Spinal cord (tissue), 10 donors: Measurements from ENCODE around the gene RPRD1B. TPM values are rescaled to one million over a fixed set of nuclear protein-coding genes. Genes with fewer than 3 reads are reported as not detected.

ENCODE experiments used
- DNase-seq, 6 donors: peaks; one replicate each; pipeline versions ENCODE4 v3.0.0 to v3.0.0-alpha.2; 2013 to 2015; ENCODE audit warnings: low spot score in 6 of 6, low read depth in 4 of 6
- H3K27ac ChIP-seq: one replicate; pipeline ENCODE4 v1.5.1; 2013; ENCODE audit warnings: low read depth, low read length, control low read depth
- H3K27me3 ChIP-seq: one replicate; pipeline ENCODE4 v1.6.1; 2013; ENCODE audit warnings: low read length; ENCODE audit not compliant: control insufficient read depth, insufficient read depth
- H3K36me3 ChIP-seq: one replicate; pipeline ENCODE4 v1.6.1; 2013; ENCODE audit warnings: low read length; ENCODE audit not compliant: control insufficient read depth, insufficient read depth
- H3K4me1 ChIP-seq: one replicate; pipeline ENCODE4 v1.6.1; 2013; ENCODE audit warnings: low read length; ENCODE audit not compliant: control insufficient read depth, insufficient read depth
- H3K4me3 ChIP-seq: one replicate; pipeline ENCODE4 v1.5.1; 2013; ENCODE audit warnings: low read depth, low read length, control low read depth
- H3K9me3 ChIP-seq: one replicate; pipeline ENCODE4 v1.6.1; 2013; ENCODE audit warnings: low read length; ENCODE audit not compliant: control insufficient read depth, insufficient read depth
- WGBS: methylation state at CpG from one replicate; pipeline ENCODE4 v1.1.5; 2013; ENCODE audit warnings: missing lambda C conversion rate; ENCODE audit not compliant: insufficient coverage; 5-methylcytosine and 5-hydroxymethylcytosine counted together
- polyA plus RNA-seq, 2 donors: library from polyadenylated mRNA; unstranded; fragments of 120-200 nt; gene quantifications; one replicate each; pipeline ENCODE4 v1.2.1, GENCODE V29; 2013; ENCODE audit not compliant: insufficient read length in 2 of 2
- small RNA-seq: library from RNA; depleted of rRNA; stranded (forward); fragments of <200 nt; gene quantifications from one replicate; pipeline ENCODE3, GENCODE V24; 2014; ENCODE audit warnings: low replicate concordance
- total RNA-seq, 2 donors: library from RNA; depleted of rRNA in 1 of 2; stranded (reverse); fragments of 120-200 nt in 1 of 2; fragments of >200 nt in 1 of 2; gene quantifications; one replicate each; pipeline versions ENCODE4 v1.2.3 to v1.2.4, GENCODE V29; 2013 to 2014
- donor health status: healthy.

Gene RPRD1B
- total and polyA plus RNA-seq, 4 donors, result 25.4 to 32.6 (median 27.6) TPM

GRCh38 chr20:38137441-38138037 lies 104.0 kb downstream of the RPRD1B start:
- H3K36me3 ChIP-seq, result no peaks in the 10 kb centered on the region

DNA sequence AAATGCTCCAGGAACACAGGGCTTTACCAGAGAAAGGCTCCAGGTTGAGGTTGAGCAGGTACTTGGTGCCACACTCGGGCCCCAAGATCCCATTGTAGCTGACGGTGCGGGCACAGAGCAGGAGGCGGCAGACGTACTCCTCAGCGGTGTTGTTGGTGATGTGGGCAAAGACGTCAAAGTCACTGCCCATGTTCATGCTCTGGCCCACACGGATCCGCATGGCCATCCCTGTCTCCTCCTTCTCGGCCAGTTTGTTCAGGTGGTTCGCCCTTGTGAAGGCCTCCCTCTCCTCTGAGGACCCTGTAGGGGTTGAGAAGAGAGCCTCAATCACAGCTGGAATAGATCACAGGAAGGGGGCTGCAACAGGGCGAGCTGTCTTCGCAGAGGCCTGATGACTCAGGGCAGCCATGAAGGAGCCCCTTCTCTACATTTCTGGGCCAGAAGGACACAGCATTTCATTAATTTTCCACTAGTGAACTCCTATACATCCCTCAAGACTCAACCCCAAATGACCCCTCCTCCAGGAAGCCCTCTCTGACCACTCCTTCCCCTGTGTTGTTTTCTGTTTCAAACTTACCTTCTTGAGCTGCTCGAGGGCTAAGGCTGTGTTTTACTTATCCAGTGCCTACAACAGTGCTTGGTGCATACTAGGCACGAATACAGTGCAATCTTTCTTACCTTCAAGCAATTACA lies 104.7 kb downstream of the RPRD1B start:
- DNase-seq, result no peak
- no peak overlapping the region for H3K4me3 ChIP-seq
- WGBS, result 91% methylated on average over 15 of the region's 15 CpGs
- H3K27me3 ChIP-seq, result no peaks in the 10 kb centered on the region
- no peaks in the 10 kb centered on the region for H3K36me3 ChIP-seq
- H3K27ac ChIP-seq, result no peak overlapping the region
- H3K4me1 ChIP-seq, result peaks cover 35% of the 10 kb centered on the region
- H3K9me3 ChIP-seq, result no peaks in the 10 kb centered on the region

More at GRCh38 chr20:38137441-38138037, 104.0 kb downstream of the RPRD1B start:
- Histone ChIP-seq H3K4me1 (peaks cover 28% of the 10 kb centered on the region), H3K27ac (no peak overlapping the region), H3K27me3 (no peaks in the 10 kb centered on the region), H3K9me3 (no peaks in the 10 kb centered on the region), H3K4me3 (no peak overlapping the region)
- no peak for DNase-seq
- 95% methylated on average over 9 of the region's 11 CpGs for WGBS

DNA sequence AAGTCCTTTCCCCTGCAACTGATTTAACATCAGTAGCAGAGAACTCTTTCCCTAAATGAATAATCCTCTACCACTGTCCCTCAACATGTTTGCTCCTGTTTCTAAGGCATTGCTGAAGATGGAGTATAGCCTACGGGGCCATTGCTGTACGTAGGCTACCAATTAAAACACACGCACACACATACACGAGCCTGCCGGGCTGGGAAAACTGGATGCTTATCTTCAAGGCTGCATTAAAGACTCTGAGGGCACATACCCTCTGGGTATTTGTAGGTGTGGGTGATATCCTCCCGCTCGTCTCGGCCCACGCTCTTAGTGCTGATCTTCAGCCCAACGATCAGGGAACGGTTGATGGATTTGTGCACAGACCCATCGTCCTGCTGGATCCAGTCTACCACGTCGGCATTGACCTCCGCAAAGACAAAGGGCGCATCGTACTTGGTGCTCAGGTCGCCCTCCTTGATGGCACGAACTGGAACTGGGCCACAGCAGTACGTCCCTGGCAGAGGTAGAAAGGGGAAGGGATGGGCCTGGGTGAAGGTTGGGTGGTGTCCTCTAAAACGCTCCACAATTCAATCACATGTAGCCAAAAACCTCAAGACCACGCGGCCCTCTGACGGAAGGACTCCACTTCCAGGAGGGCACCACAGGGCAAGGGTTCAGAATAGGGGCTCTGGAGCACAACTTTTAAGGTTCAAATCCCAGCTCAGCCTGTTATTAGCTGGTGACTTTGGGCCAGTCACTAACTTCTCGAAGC lies 105.8 kb downstream of the RPRD1B start:
- Histone ChIP-seq H3K4me1 (peaks cover 44% of the 10 kb centered on the region), H3K9me3 (no peaks in the 10 kb centered on the region), H3K36me3 (no peaks in the 10 kb centered on the region), H3K27me3 (no peaks in the 10 kb centered on the region), H3K27ac (no peak overlapping the region), H3K4me3 (no peak overlapping the region)
- 89% methylated on average over 15 of the region's 25 CpGs for WGBS
- no peak for DNase-seq

GRCh38 chr20:38139977-38140753 lies 106.6 kb downstream of the RPRD1B start:
- Histone ChIP-seq H3K27me3 (no peaks in the 10 kb centered on the region), H3K27ac (peak overlapping the region; percentile 33), H3K9me3 (no peaks in the 10 kb centered on the region), H3K4me1 (peaks cover 42% of the 10 kb centered on the region), H3K36me3 (no peaks in the 10 kb centered on the region), H3K4me3 (no peak overlapping the region)
- WGBS, result 44% methylated on average over 3 of the region's 12 CpGs
- DNase-seq, result peak in 1 of 6 donors; percentile 17

GRCh38 chr20:38141204-38141888 lies 107.8 kb downstream of the RPRD1B start:
- no peak overlapping the region for H3K4me3 ChIP-seq
- DNase-seq, result no peak
- no peaks in the 10 kb centered on the region for H3K27me3 ChIP-seq
- no peak overlapping the region for H3K27ac ChIP-seq
- H3K4me1 ChIP-seq, result peaks cover 36% of the 10 kb centered on the region
- 71% methylated on average over 18 of the region's 23 CpGs for WGBS
- H3K36me3 ChIP-seq, result no peaks in the 10 kb centered on the region
- no peaks in the 10 kb centered on the region for H3K9me3 ChIP-seq

Small RNAs within 50 kb of the gene (small RNA-seq; reads per million reads assigned to genes)
- not detected for gene RN7SL237P

Other genes starting within 250 kb of the RPRD1B start
- 10 to 100 TPM; 32.2 to 41.7 TPM for gene VSTM2L, start 130.6 kb upstream of the RPRD1B start, total RNA-seq
- gene VSTM2L, start 130.6 kb upstream of the RPRD1B start, polyA plus RNA-seq, result 100 to 1,000 TPM; 246 to 293 TPM
- 10 to 100 TPM; 22.9 to 25.9 TPM for gene TTI1, start 290 bp upstream of the RPRD1B start, total RNA-seq
- 10 to 100 TPM; 20.6 to 21.8 TPM for gene TTI1, start 290 bp upstream of the RPRD1B start, polyA plus RNA-seq
- gene TGM2, start 131.5 kb downstream of the RPRD1B start, total RNA-seq, result 10 to 100 TPM; 15.5 to 63.3 TPM
- gene TGM2, start 131.5 kb downstream of the RPRD1B start, polyA plus RNA-seq, result 10 to 100 TPM; 12.9 to 23.7 TPM
- gene KIAA1755, start 227.0 kb downstream of the RPRD1B start, total RNA-seq, result 10 to 100 TPM; 21.6 to 51.5 TPM
- gene KIAA1755, start 227.0 kb downstream of the RPRD1B start, polyA plus RNA-seq, result 10 to 100 TPM; 20.8 to 45.7 TPM